Measurements from ENCODE around the gene LDLRAD3. TPM values are rescaled to one million over a fixed set of nuclear protein-coding genes. Genes with fewer than 3 reads are reported as not detected.

Gene LDLRAD3
- total RNA-seq, 1 experiment from 2014 or later, result 12.1 TPM

DNA sequence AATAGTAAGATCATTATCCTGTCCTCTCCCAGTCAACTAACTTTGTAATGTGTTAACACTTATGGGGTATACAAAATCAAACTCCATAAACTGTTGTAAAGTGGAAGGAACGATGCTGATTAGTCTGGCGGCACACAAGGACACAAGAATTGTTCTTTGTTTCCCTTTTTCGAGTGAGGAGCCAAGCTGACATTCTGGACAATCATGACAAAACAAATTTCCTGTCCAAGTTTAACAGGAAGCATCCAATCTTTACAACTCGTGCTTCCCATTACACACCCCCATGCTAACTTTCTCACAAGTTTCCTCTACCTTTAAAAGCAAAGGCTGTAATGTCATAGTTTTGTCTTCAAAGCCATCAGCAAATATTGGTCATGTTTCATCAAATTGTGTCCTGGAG, 20.4 kb upstream of the LDLRAD3 start:
- Mint-ChIP-seq H3K9me3 (no peaks in the 10 kb centered on the region; a peak in 2 of 5 replicates), H3K4me1 (peaks cover 26 to 30% of the 10 kb centered on the region in 2 experiments), H3K27ac (no peak overlapping the region), H3K4me3 (no peak overlapping the region), H3K36me3 (ENCODE audit: insufficient read depth in 1 of 3, low read depth in 3 of 3) (0 out of 7 replicates have a peak, but pooled peaks cover 0 to 4% (median 0%) of the 10 kb centered on the region in 3 experiments), H3K27me3 (ENCODE audit: low read depth) (peaks cover under 1% of the 10 kb centered on the region)
- H2AFZ ChIP-seq (ENCODE audit: low read length), result no peak overlapping the region
- no peak overlapping the region for H2BK15ac ChIP-seq (ENCODE audit: low read depth, low read length)
- H4K91ac ChIP-seq (ENCODE audit: insufficient read length, low read depth, low read length), result no peak overlapping the region
- no peak overlapping the region for H2AK5ac ChIP-seq (ENCODE audit: insufficient read length, low read length)
- no peak overlapping the region for H2BK12ac ChIP-seq (ENCODE audit: insufficient read length, low read depth, low read length)
- H3K23ac ChIP-seq (ENCODE audit: insufficient read length, low read depth, low read length), result no peak overlapping the region
- no peaks in the 10 kb centered on the region for H3K79me2 ChIP-seq (ENCODE audit: insufficient read depth, low read length)
- no peak overlapping the region for H3K4ac ChIP-seq (ENCODE audit: low read depth, low read length)
- H4K8ac ChIP-seq (replicated peaks; ENCODE audit: insufficient read length, low read depth, low read length), result no peak overlapping the region
- H3K18ac ChIP-seq (ENCODE audit: insufficient read length, low read depth, low read length), result no peak overlapping the region
- H2BK5ac ChIP-seq (ENCODE audit: insufficient read length, low read length), result no peak overlapping the region
- no peaks in the 10 kb centered on the region for H3K23me2 ChIP-seq (ENCODE audit: insufficient read length, low read depth, low read length, poor library complexity, severe bottlenecking)
- H3K27me3 ChIP-seq (ENCODE audit: insufficient read depth, low read length), result no peaks in the 10 kb centered on the region
- DNase-seq, result no peak
- no peak overlapping the region for H3K27ac ChIP-seq (ENCODE audit: insufficient read length, low read depth, low read length)
- no peak overlapping the region for H3K56ac ChIP-seq (ENCODE audit: insufficient read length, low read depth, low read length)
- H3K4me1 ChIP-seq (ENCODE audit: insufficient read depth, low read length), result peaks cover 6% of the 10 kb centered on the region; the same call in 1 of the 2 replicates
- no CpG with 5 or more reads among the region's 4 CpGs for WGBS (ENCODE audit: extremely low coverage, insufficient read length, low lambda C conversion rate)
- no peak overlapping the region for H3K4me2 ChIP-seq (ENCODE audit: insufficient read depth, insufficient read length, low read length)
- H3K79me1 ChIP-seq (ENCODE audit: insufficient read depth, low read depth, low read length, poor library complexity, severe bottlenecking), result no peaks in the 10 kb centered on the region
- no peak overlapping the region for H3K14ac ChIP-seq (ENCODE audit: insufficient read depth, low read length)
- H2BK20ac ChIP-seq (ENCODE audit: low read depth, low read length, poor library complexity, severe bottlenecking), result no peak overlapping the region
- H3T11ph ChIP-seq (ENCODE audit: low read length), result no peak overlapping the region
- H4K20me1 ChIP-seq (ENCODE audit: control insufficient read depth, insufficient read depth, insufficient read length), result no peaks in the 10 kb centered on the region
- TF ChIP-seq, protein P1, sequence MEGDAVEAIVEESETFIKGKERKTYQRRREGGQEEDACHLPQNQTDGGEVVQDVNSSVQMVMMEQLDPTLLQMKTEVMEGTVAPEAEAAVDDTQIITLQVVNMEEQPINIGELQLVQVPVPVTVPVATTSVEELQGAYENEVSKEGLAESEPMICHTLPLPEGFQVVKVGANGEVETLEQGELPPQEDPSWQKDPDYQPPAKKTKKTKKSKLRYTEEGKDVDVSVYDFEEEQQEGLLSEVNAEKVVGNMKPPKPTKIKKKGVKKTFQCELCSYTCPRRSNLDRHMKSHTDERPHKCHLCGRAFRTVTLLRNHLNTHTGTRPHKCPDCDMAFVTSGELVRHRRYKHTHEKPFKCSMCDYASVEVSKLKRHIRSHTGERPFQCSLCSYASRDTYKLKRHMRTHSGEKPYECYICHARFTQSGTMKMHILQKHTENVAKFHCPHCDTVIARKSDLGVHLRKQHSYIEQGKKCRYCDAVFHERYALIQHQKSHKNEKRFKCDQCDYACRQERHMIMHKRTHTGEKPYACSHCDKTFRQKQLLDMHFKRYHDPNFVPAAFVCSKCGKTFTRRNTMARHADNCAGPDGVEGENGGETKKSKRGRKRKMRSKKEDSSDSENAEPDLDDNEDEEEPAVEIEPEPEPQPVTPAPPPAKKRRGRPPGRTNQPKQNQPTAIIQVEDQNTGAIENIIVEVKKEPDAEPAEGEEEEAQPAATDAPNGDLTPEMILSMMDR (conservative IDR thresholded peaks at IDR 0.05), result no peak
- H2BK120ac ChIP-seq (ENCODE audit: low read depth, low read length, poor library complexity, severe bottlenecking), result no peak overlapping the region
- no peaks in the 10 kb centered on the region for H3K9me3 ChIP-seq (ENCODE audit: control insufficient read depth, low read depth, low read length)
- H4K5ac ChIP-seq (ENCODE audit: insufficient read length, low read depth, low read length), result no peak overlapping the region
- no peak overlapping the region for H3K9ac ChIP-seq (ENCODE audit: extremely low read depth, insufficient read length, low read length)
